Measurements from ENCODE around the gene APOL1.
"Not testable (repeated sequence)": the region's sequence is repeated elsewhere in the genome, so short reads cannot be mapped to it uniquely, and the experiment has no call there.

The APOL1 gene

GRCh38 chr22:36290391-36291075 is 37.6 kb downstream of the APOL1 start:
- DNase-seq (ENCODE audit: extremely low read depth in 1 of 2, low read depth in 1 of 2), result not testable (repeated sequence)

GRCh38 chr22:36291831-36292740 is 39.2 kb downstream of the APOL1 start:
- DNase-seq (ENCODE audit: extremely low read depth in 1 of 2, low read depth in 1 of 2), result no peak

- DNase-seq (ENCODE audit: extremely low read depth in 1 of 2, low read depth in 1 of 2), result no peak
These were observed 40.0 kb downstream of the APOL1 start for GRCh38 chr22:36292823-36293530.

- no peak for DNase-seq (ENCODE audit: extremely low read depth in 1 of 2, low read depth in 1 of 2)
These were observed 40.8 kb downstream of the APOL1 start for GRCh38 chr22:36293606-36294292.

- DNase-seq (ENCODE audit: extremely low read depth in 1 of 2, low read depth in 1 of 2), result no peak
These were observed 41.3 kb downstream of the APOL1 start for GRCh38 chr22:36294293-36294620.

- no peak for DNase-seq (ENCODE audit: extremely low read depth in 1 of 2, low read depth in 1 of 2)
These were observed 41.9 kb downstream of the APOL1 start for GRCh38 chr22:36294801-36295200.

- DNase-seq (ENCODE audit: extremely low read depth in 1 of 2, low read depth in 1 of 2), result no peak
These were observed 42.3 kb downstream of the APOL1 start for GRCh38 chr22:36295247-36295646.

- no peak for DNase-seq (ENCODE audit: extremely low read depth in 1 of 2, low read depth in 1 of 2)
These were observed 43.8 kb downstream of the APOL1 start for GRCh38 chr22:36296690-36297089.

- no peak for DNase-seq (ENCODE audit: extremely low read depth in 1 of 2, low read depth in 1 of 2)
These were observed 44.6 kb downstream of the APOL1 start for GRCh38 chr22:36297568-36297967.

- DNase-seq (ENCODE audit: extremely low read depth in 1 of 2, low read depth in 1 of 2), result no peak
These were observed 45.2 kb downstream of the APOL1 start for GRCh38 chr22:36298118-36298517.

- DNase-seq (ENCODE audit: extremely low read depth in 1 of 2, low read depth in 1 of 2), result no peak
These were observed 45.7 kb downstream of the APOL1 start for GRCh38 chr22:36298601-36299000.

- DNase-seq (ENCODE audit: extremely low read depth in 1 of 2, low read depth in 1 of 2), result no peak
These were observed 46.4 kb downstream of the APOL1 start for GRCh38 chr22:36299295-36299694.

GRCh38 chr22:36299911-36300310 is 47.0 kb downstream of the APOL1 start:
- DNase-seq (ENCODE audit: extremely low read depth in 1 of 2, low read depth in 1 of 2), result no peak

- no peak for DNase-seq (ENCODE audit: extremely low read depth in 1 of 2, low read depth in 1 of 2)
These were observed 47.7 kb downstream of the APOL1 start for GRCh38 chr22:36300396-36301212.

- peak; percentile 67 to 80 for DNase-seq (ENCODE audit: extremely low read depth in 1 of 2, low read depth in 1 of 2)
These were observed 48.5 kb downstream of the APOL1 start for GRCh38 chr22:36301384-36301828.

- no peak for DNase-seq (ENCODE audit: extremely low read depth in 1 of 2, low read depth in 1 of 2)
These were observed 48.9 kb downstream of the APOL1 start for GRCh38 chr22:36301851-36302250.

GRCh38 chr22:36302439-36303114 is 49.6 kb downstream of the APOL1 start:
- DNase-seq (ENCODE audit: extremely low read depth in 1 of 2, low read depth in 1 of 2), result no peak

GRCh38 chr22:36303115-36303467 is 50.2 kb downstream of the APOL1 start:
- DNase-seq (ENCODE audit: extremely low read depth in 1 of 2, low read depth in 1 of 2), result no peak

GRCh38 chr22:36303874-36304273 is 50.9 kb downstream of the APOL1 start:
- no peak for DNase-seq (ENCODE audit: extremely low read depth in 1 of 2, low read depth in 1 of 2)

- DNase-seq (ENCODE audit: extremely low read depth in 1 of 2, low read depth in 1 of 2), result no peak
These were observed 51.5 kb downstream of the APOL1 start for GRCh38 chr22:36304429-36304828.
